Measurements from ENCODE around the gene IL12RB1. TPM values are rescaled to one million over a fixed set of nuclear protein-coding genes. Genes with fewer than 3 reads are reported as not detected.

IL12RB1 gene
- total and polyA plus RNA-seq, 4 donors = 1.3 to 7.8 (median 4.8) TPM

GRCh38 chr19:18117364-18117691, 30.6 kb upstream of the IL12RB1 start:
- WGBS, 2 donors = 25 to 34% methylated on average over 11 of the region's 11 CpGs
- DNase-seq = no peak
- Histone ChIP-seq H3K9me3 (ENCODE audit: control insufficient read depth in 4 of 4, insufficient read depth in 3 of 4, low read length in 3 of 4) (peaks cover 0 to 2% (median 0%) of the 10 kb centered on the region in 4 donors), H3K36me3 (ENCODE audit: control insufficient read depth in 4 of 4, insufficient read depth in 4 of 4, low read length in 4 of 4) (peaks cover 0 to 4% (median 0%) of the 10 kb centered on the region in 4 donors), H3K4me3 (peak overlapping the region; percentile 24), H3K27me3 (ENCODE audit: control insufficient read depth in 3 of 3, insufficient read depth in 3 of 3, low read length in 2 of 3) (no peaks in the 10 kb centered on the region), H3K4me1 (ENCODE audit: control insufficient read depth in 5 of 5, insufficient read depth in 5 of 5, low read length in 5 of 5) (peaks cover 0 to 17% (median 6%) of the 10 kb centered on the region in 5 donors), H3K9ac (ENCODE audit: insufficient read depth in 1 of 2, low read length in 2 of 2) (no peak overlapping the region), H3K27ac (ENCODE audit: low read depth in 1 of 2, low read length in 1 of 2) (peak overlapping the region in 1 of 2 donors; percentile 7)
- ATAC-seq (ENCODE audit: insufficient read depth, low FRiP score) = no peak
- TF ChIP-seq CTCF (IDR thresholded peaks at IDR 0.05; ENCODE audit: control extremely low read depth, extremely low read depth) = no peak

- no peak overlapping the region for H3K9ac ChIP-seq (ENCODE audit: insufficient read depth in 1 of 2, low read length in 2 of 2)
- 94 to 97% methylated on average over 4 of the region's 4 CpGs for WGBS, 2 donors
- DNase-seq = no peak
- H3K27ac ChIP-seq (ENCODE audit: low read depth in 1 of 2, low read length in 1 of 2) = no peak overlapping the region
- peaks cover 0 to 2% (median 0%) of the 10 kb centered on the region in 4 donors for H3K9me3 ChIP-seq (ENCODE audit: control insufficient read depth in 4 of 4, insufficient read depth in 3 of 4, low read length in 3 of 4)
- TF ChIP-seq CTCF (IDR thresholded peaks at IDR 0.05; ENCODE audit: control extremely low read depth, extremely low read depth) = no peak
- ATAC-seq (ENCODE audit: insufficient read depth, low FRiP score) = no peak
- H3K4me1 ChIP-seq (ENCODE audit: control insufficient read depth in 5 of 5, insufficient read depth in 5 of 5, low read length in 5 of 5) = peaks cover 0 to 27% (median 6%) of the 10 kb centered on the region in 5 donors
- H3K36me3 ChIP-seq (ENCODE audit: control insufficient read depth in 4 of 4, insufficient read depth in 4 of 4, low read length in 4 of 4) = no peaks in the 10 kb centered on the region
- no peaks in the 10 kb centered on the region for H3K27me3 ChIP-seq (ENCODE audit: control insufficient read depth in 3 of 3, insufficient read depth in 3 of 3, low read length in 2 of 3)
- H3K4me3 ChIP-seq = no peak overlapping the region
Measured at GRCh38 chr19:18114483-18114882, 27.7 kb upstream of the IL12RB1 start.

- no peak overlapping the region for H3K9ac ChIP-seq (ENCODE audit: insufficient read depth in 1 of 2, low read length in 2 of 2)
Measured at GRCh38 chr19:18113827-18114226, 27.1 kb upstream of the IL12RB1 start.

More at GRCh38 chr19:18113827-18114226, 27.1 kb upstream of the IL12RB1 start:
- 90 to 97% methylated on average over 5 of the region's 5 CpGs for WGBS, 2 donors
- Histone ChIP-seq H3K9me3 (ENCODE audit: control insufficient read depth in 4 of 4, insufficient read depth in 3 of 4, low read length in 3 of 4) (peaks cover 0 to 2% (median 0%) of the 10 kb centered on the region in 4 donors), H3K27me3 (ENCODE audit: control insufficient read depth in 3 of 3, insufficient read depth in 3 of 3, low read length in 2 of 3) (no peaks in the 10 kb centered on the region), H3K4me1 (ENCODE audit: control insufficient read depth in 5 of 5, insufficient read depth in 5 of 5, low read length in 5 of 5) (peaks cover 0 to 23% (median 4%) of the 10 kb centered on the region in 5 donors), H3K36me3 (ENCODE audit: control insufficient read depth in 4 of 4, insufficient read depth in 4 of 4, low read length in 4 of 4) (no peaks in the 10 kb centered on the region), H3K27ac (ENCODE audit: low read depth in 1 of 2, low read length in 1 of 2) (no peak overlapping the region), H3K4me3 (no peak overlapping the region)
- no peak for TF ChIP-seq CTCF (IDR thresholded peaks at IDR 0.05; ENCODE audit: control extremely low read depth, extremely low read depth)
- ATAC-seq (ENCODE audit: insufficient read depth, low FRiP score) (no peak), DNase-seq (no peak)

All from lung (tissue), 12 donors.